DMS114 treated with DMSO at 0.1 percent for 48 hours (cell line): ENCODE data around the gene MYH11.
"Not testable (repeated sequence)": the region's sequence is repeated elsewhere in the genome, so short reads cannot be mapped to it uniquely, and the experiment has no call there.

ENCODE experiments used
- DNase-seq: peaks from one replicate; lab custom pipeline; 2025; ENCODE audit not compliant: unreplicated experiment; lab: John Stamatoyannopoulos, UW

The MYH11 gene

DNA sequence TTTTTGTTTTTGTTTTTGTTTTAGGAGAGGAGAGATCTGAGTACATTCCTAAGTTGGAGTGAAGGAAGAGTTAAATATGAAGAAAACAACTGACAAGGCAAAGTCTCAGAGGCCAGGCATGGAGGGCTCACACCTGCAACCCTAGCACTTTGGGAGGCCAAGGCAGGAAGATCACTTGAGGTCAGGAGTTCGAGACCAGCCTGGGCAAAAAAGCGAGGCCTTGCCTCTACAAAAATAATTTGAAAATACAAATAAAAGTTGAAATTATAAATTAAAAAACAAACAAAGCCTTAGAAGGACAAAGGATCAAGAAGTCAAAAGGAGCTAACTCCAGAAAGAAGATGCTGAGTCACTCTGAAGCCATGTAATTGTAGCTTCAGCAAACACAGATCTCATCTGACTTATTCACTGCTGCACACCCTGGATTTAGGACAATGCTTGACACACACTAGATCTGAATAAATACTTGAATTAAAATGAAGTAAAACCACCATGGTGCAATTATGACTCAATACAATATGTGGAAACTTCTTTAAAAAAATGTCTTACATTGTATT lies 22.5 kb upstream of the MYH11 start:
- DNase-seq: no peak

DNA sequence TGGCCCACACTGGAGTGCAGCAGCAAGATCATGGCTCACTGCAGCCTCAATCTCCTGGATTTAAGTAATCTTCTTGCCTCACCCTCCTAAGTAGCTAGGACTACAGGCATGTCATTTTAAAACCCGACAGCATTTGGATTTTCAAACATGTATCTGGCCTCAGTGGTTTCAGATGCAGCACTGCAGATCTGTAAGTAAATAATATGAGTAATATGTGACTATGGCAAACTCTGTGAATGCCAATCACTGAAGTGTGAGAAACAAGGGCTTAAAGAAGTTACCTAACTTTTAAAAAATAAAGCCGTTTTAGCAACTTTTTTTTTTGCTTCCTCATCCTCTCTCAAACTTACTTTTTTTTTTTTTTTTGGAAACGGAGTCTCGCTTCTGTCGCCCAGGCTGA lies 19.7 kb upstream of the MYH11 start:
- DNase-seq: no peak

DNA sequence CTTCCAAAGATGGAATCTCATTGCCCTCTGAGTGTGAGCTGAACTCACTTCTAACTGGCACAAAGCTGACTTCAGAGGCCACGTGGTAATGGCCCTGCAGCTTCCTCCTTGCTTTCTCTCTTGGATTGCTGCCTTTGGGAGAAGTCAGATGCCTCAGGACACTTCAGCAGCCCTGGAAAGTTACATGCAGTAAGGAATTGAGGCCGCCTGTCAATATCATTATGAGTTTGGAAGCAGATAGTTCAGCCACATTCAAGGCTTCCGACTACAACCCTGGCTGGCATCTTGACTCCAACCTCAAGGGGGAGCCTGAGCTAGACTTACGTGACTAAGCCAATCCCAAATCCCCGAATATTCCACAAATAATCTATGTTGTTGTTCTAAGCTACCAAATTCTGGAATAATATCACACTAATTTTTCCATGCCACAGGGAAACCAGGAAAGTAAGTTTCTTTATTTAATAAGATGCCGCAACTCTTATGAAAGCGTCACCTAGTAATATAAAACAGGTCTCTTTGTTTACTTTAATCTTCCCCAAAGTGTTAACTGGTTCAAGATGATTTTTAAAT lies 18.0 kb upstream of the MYH11 start:
- peak; percentile 39 for DNase-seq

DNA sequence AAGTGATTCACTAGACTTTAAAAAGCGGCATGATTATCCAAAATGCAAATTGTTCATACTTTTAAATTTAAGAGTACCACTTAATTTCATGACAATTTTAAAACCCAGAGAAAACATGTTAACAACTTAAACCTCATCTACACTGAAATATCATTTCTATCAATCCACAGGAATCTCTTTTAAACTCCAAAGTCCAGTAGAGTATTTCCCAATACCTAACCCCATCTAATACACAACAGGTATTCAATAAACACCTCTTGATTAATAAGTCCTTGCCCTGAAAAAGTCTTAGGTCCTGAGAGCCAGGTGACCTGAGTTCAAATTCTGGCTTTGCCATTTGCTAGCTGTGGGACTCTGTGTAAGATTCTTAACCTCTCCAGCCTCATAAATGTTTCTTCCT lies 16.9 kb upstream of the MYH11 start:
- no peak for DNase-seq

DNA sequence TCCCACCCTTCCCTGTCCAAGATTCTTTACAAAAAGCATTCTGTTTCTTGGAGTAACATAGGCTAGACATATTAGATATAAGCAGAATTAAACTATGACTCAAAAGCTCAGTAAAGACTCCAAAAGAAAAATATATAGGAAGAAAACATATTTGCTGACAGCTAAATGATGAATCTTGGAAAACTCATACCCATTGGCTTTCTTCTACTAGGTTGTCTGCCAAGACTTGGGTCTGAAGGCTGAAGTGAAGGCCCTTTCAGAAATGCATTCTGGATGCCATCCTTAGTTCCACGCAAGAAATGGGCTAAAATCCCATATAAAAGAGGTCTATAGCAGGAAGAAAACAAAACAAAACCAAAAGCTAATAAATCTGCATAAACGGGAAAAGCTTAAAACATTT lies 16.5 kb upstream of the MYH11 start:
- no peak for DNase-seq

DNA sequence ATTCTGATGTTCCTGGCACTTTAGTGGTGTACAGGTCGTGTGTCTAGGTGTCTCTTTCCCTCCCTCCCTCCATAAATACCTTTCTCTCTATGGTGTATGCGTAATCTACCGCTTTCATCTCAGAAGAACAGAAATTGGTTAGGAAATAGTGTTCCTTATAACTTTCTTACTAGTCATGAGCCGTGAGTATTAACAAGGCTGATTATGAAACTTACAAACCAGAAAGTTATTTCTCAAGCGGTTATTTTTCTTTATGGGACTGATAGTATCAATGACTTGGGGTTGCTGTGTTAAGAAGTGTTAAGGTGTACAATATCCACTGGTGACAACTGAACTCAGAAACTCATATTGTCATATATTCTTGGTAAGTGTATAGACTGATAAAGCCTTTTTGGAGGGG lies 13.2 kb upstream of the MYH11 start:
- DNase-seq: no peak

DNA sequence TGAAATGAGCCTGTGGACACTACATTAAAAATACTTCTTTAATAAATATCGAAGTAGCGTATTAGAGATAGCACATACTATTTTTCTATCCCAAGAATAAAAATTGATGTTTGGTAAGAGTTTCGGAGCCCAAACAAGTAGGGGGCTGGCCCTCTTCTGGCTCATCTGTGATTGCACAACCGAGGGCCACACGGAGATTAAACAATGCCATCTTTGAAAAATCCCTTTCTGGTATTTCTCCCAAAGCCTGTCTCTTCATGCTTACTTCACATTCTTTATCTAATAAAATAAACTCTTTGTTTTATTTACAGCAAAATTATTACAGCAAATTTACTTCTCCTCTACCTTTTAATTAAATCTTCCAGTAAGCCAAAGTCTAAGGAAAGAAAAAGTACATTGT lies 9.6 kb upstream of the MYH11 start:
- DNase-seq: no peak

DNA sequence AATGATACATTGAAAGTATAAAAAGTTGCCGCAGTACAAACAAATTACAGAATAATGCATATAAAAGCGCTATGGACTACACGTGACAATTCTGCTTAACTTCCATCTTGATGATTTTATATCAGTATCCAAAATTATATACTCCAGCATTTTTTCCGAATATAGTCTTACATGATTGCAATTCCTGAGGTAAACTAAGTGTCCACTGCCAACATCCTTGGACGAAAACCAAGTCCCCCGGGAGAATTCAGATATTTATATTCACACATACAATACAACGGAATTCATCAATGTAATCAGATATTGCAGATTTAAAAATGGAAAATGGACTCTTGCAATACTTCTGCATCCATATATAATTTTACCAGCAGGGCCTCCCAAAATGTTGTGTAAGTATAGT lies 8.9 kb upstream of the MYH11 start:
- DNase-seq: no peak

DNA sequence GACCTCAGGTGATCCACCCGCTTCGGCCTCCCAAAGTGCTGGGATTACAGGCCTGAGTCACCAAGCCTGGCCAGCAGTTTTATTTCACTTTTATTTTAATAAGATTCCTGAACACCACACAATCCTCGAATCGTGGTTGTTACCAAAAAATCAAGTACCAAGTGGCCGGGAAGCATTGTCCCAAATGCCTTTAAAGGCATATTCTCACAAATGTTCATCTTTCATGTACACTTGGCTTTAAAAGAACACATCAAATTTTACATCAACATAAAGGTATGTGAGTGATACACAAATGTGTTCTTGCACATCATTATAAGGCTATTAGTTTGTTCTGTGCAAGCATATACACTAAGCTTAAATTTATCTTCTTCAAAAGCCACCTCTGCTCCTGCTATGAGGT lies 8.1 kb upstream of the MYH11 start:
- DNase-seq: no peak

DNA sequence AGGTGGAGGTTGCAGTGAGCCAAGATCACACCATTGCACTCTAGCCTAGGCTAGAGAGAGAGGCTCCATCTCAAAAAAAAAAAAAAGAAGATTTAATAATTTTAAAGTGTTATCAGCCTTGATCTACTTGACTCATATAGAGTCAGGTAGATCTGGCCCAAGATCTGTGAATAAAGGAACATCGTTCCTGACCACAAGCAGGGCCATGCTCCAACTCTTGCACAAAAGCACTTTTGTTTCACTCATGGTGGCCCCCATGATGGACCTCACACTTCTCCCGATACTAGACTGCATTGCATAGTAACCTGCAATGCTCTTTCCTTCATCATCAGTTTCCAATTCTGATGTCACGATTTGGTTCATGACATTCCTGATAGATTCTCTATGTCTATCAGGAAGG lies 5.2 kb upstream of the MYH11 start:
- DNase-seq: no peak

DNA sequence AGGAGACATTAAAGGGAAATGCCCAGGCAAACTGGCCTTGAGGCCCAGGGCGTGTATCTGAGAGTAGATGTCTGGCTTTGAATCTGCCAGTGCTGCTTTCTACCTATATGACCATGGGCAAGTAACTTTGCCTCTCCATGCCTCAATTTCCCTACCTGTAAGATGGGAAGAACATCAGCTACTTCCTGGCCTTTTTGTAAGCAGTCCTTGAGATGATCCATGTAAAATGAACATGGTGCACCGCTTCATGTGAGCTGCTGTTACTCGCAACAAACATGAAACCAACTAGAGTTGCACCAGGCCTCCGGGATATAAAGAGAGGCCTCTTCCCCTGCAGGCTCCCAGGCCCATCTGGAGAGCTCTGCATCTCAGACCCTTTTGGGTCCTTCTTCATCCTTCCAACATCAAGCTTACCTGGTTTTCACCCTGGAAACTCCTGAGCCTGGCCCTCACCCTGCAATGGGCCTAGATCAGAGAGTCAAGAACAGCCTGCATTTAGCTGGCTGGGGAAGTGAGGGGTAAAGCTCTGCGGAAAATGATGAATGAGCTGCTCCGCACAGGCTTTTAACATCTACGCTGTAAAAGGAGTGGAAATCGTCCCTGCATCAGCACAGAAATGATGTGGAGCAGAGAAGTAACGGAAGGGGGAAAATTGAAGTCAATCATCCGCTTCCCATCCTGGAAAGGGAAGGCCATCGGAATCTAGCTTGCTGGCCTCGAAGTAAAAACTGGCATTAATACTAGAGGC lies 2.3 kb upstream of the MYH11 start:
- no peak for DNase-seq

DNA sequence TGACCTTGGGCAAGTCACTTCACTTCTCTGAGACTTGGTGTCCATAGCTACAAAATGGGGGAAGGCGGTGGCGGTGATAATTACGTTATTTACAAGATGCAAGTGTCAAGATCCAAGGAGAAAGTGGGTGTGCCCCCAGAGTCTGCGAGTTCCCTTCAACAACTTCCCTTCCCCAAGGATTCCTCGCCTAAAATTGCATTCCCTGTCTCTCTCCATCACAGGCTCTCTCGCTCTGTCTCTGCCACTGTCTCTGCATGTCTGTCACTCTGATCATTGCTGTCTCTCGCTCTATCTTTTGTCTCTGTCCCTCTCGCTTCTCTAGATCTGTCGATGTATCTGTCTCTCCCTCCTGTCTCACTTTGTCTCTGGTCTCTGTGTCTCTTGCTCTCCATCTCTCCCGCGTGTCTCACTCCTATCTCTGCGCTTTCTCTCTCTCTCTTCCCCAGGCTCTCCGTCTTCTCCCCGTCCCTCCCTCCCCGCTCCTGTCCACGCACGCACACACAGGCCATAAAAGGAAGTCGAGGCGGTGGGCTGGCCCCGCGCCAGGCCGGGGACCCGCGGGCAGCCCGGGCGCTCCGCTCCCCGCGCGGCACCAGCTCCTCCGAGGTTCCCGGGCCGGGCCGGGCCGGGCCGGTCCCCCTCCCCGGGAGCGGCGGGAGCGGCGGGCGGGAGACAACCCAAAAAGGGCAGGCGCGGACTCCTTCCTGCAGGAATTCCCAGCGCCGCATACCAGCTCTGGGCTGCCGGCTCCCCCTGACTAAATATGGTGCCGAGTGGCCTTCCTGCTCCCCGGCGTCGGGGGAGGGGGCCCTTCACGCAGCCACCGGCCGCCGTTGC lies 1.1 kb upstream of the MYH11 start:
- no peak for DNase-seq

DNA sequence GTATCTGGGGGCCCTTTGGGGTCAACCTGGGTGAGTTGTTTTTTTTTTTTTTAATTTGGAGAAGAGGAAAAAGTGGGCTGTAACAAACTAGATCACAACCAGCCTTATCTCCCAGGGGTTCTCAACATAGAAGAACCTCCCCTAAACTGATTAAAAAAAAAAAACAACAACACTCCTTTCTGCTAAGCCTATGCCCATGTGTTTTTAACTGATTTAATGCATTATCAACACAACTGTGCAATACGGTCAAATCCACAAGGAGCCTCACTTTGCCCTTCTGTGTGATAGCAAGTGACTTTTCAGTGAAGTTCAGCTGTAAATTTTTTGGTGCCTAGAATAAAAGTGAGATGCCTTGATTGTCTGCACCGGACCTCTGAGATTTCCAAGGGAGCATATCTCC lies 646 bp downstream of the MYH11 start:
- DNase-seq: no peak

DNA sequence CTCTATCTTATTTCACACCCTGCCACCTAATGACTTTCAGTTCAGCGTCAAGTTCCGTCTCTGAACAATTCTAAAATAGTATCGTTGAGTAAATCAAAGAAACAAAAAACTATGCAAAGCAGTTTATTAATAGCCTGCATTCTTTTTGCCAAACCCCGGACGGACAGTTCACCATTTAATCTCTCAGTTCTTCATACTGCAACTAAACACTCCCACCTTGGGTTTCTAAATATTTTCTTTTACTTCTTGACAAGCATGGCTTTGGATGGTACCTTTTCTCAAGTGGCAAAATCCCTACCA lies 1.2 kb downstream of the MYH11 start:
- DNase-seq: no peak

DNA sequence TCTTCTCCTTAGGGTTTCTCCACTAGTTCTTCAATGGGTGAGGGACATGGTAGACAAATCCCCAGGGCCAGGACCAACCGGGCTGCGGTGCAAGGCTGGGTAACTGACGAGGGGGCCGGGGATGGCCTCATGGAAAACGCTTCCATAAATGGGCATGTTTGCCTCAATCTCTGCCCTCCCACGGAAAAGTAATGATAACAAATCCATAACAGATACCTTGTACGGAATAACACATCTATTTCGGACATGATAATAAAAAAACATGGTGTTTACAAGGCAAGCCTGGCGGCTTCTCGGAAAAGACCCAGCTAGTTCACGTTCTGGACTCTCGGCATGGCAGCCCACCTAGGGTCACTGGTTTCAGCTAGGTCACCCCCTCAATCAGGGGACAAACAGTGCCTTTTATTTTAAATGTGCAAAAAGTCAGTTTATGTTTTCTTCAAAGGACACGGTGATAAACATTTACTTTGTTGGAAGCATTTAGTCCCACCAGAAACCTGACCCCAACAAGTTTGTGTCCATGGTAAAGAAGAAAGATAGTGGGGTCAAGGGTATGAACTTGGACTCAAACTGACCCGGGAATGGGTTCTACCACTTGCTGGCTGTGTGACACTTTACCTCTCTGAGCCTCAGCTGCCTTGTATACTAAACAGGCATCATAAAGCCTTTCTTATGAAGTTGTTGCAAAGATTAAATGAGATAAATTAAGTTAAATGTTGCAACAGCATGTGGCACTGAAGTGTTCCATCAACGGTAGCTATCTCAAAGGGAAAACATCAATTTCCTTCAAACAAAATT lies 1.7 kb downstream of the MYH11 start:
- no peak for DNase-seq

DNA sequence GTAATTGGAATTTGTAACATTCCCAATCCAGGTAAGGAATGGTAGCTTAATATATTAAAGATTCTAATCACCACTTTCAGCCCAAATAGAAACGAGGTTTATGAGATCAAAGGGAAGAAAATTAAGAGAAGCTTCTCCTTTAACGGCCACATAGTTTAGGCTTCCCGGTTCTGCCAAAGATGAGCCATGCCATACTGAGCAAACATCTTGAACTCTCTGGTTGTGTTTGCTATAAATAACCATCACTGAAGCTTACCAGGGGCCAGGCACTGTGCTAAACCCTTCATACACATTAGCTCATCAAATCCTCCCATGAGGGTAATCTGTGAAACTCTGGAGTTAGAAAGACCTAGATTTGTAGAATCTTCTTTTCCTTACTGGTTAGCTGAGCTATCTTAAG lies 2.8 kb downstream of the MYH11 start:
- no peak for DNase-seq

DNA sequence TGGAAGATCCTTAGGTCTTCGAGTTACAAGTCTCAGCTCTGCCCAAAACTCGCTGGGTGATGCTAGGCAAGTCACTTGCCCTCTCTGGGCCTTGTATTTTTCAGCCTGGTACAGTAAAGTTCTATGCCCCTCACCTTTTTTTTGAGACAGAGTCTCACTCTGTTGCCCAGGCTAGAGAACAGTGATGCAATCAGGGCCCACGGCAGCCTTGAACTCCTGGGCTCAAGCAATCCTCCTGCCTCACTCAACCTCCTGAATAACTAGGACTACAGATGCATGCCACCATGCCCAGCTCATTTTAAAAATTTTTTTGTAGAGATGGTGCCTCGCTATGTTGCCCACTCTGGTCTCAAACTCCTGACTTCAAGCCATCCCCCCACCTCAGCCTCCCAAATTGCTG lies 3.8 kb downstream of the MYH11 start:
- DNase-seq: no peak

DNA sequence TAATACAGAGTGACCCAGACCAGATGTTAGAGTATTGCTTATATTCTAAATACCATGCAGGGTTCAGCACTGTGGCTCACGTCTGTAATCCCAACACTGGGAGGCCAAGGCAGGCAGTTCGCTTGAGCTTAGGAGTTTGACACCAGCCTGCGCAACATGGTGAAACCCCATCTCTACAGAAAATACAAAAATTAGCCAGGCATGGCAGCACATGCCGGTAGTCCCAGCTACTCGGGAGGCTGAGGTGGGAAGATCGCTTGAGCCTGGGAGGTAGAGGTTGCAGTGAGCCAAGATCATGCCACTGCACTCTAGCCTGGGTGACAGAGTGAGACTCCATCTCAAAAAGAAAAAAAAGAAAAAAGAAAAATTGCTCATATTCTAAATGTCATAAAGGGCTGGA lies 6.3 kb downstream of the MYH11 start:
- DNase-seq: not testable (repeated sequence)

DNA sequence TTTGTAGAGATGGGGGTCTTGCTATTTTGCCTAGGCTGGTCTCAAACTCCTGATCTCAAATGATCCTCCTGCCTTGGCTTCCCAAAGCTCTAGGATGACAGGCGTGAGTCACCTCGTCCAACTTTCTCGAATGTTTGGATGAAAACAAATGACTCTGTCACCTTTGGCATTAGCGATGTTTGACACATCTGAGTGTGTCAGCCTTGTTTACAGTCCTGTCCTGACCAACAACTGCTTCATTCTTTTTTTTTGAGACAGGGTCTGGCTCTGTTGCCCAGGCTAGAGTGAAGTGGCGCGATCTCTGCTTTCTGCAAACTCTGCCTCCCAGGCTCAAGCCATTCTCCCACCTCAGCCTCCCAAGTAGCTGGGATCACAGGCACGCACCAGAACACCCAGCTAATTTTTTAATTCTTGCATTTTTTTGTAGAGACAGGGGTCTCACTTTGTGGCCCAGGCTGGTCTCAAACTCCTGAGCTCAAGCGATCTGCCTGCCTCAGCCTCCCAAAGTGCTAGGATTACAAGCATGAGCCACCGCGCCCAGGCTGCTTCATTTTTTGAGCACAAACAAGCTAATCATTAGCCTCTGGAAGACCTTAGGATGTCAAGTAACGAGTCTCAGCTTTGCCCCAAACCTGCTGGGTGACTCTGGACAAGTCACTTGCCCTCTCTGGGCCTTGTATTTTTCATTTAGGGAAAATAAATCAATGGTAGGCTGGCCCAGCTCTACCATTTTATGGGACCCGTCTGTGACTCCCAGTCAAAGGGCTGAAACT lies 7.4 kb downstream of the MYH11 start:
- no peak for DNase-seq

DNA sequence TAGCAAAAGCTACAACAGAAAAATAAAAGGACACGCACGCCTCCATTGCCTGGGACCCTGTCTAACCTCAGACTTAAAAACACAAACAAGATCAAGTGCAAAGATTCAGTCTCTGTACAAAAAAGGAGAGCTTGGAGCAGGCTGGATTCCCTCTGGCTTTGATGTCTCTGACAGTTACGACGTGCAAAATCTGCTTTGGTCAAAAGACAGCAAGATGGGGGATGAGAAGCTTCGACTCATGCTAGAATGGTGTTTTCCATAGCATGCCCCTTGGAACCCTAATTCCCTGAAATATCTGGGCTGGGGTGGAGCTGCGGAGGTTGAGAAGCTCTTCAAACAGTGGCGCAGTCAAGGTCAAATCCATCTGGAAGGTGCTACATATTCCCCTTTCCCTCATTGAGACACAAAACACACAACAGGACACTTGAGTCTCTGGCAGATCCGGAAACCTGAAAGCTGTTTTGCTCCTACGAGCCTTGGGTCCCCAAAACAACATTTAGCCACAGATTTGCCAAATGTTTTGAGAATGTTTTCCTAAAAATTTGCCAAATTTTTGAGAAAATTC lies 9.1 kb downstream of the MYH11 start:
- DNase-seq: no peak
